Glutamatergic neuron (in vitro differentiated cells): ENCODE data around the gene TBL1XR1. TPM values are rescaled to one million over a fixed set of nuclear protein-coding genes. Genes with fewer than 3 reads are reported as not detected.

ENCODE experiments used
- DNase-seq: peaks from one replicate; pipeline ENCODE4 v3.0.0; 2022
- H3K27ac Mint-ChIP-seq: one replicate; pipeline ENCODE4 v1.8.0; 2020; ENCODE audit warnings: mild to moderate bottlenecking, mixed read lengths, inconsistent platforms; ENCODE audit not compliant: unreplicated experiment
- H3K27me3 Mint-ChIP-seq: one replicate; pipeline ENCODE4 v1.8.0; 2020; ENCODE audit warnings: mild to moderate bottlenecking, moderate library complexity, mixed read lengths, inconsistent platforms; ENCODE audit not compliant: unreplicated experiment
- H3K36me3 Mint-ChIP-seq: one replicate; pipeline ENCODE4 v1.8.0; 2020; ENCODE audit warnings: mild to moderate bottlenecking, mixed read lengths, inconsistent platforms; ENCODE audit not compliant: unreplicated experiment
- H3K4me1 Mint-ChIP-seq: one replicate; pipeline ENCODE4 v1.8.0; 2020; ENCODE audit warnings: mild to moderate bottlenecking, low read depth, mixed read lengths, inconsistent platforms; ENCODE audit not compliant: unreplicated experiment
- H3K4me3 Mint-ChIP-seq: one replicate; pipeline ENCODE4 v1.8.0; 2020; ENCODE audit warnings: mild to moderate bottlenecking, mixed read lengths, inconsistent platforms; ENCODE audit not compliant: unreplicated experiment
- H3K9me3 Mint-ChIP-seq: one replicate; pipeline ENCODE4 v1.8.0; 2020; ENCODE audit warnings: mild to moderate bottlenecking, moderate library complexity, mixed read lengths, inconsistent platforms; ENCODE audit not compliant: unreplicated experiment
- CTCF ChIP-seq: fragments of 200-600 bp; sonication (generic); IDR thresholded peaks from one replicate; pipeline ENCODE4 v1.5.0; 2021; ENCODE audit not compliant: partially characterized antibody, unreplicated experiment
- total RNA-seq: library from RNA; stranded (reverse); fragmentation: NEBNext Ultra II Directional; extraction: Animal tissue kit (Norgen Biotek cat#: 25700); gene quantifications from one replicate; pipeline ENCODE4 v1.2.1, GENCODE V29; 2021; ENCODE audit not compliant: unreplicated experiment

The TBL1XR1 gene
- total RNA-seq, 1 donor from 2014 or later, result 101 TPM

DNA sequence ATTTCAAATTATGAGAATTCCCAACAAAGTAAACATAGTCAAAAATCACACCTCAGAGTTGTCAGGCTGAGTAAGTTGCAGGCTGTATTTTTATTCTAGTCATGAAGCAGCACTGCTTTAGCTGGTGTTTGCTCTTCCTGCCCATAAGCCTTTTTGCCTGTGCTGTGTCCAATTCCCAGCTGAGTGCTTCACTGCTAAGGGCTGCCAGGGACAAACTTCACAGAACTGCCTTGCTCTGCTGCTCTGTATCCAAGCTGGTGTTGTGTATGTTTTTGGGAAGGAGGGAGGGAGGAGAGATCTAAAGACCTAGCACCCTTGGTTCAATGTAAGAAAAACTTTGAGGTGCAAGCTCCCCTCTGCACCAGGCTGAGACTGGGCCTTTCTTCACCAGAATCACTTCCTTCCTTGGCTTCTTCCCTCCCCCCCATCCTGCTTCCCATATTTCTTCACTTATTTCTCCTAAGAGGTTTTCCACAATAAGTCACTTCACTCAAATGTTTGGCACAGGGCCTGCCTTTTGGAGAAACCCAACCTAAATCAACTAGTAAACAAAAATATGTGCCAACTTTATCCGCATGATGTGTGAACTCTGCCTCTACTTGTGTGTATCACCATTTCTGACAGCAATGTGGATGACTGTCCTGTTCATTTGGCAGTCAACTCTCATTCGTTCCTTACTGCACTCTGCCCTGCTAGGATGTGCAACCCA lies 156.1 kb downstream of the TBL1XR1 start:
- Mint-ChIP-seq H3K4me3 (no peak overlapping the region), H3K9me3 (no peaks in the 10 kb centered on the region), H3K36me3 (peaks cover 9% of the 10 kb centered on the region), H3K4me1 (peaks cover 7% of the 10 kb centered on the region), H3K27me3 (no peaks in the 10 kb centered on the region), H3K27ac (no peak overlapping the region)
- DNase-seq, result no peak
- no peak for TF ChIP-seq CTCF

DNA sequence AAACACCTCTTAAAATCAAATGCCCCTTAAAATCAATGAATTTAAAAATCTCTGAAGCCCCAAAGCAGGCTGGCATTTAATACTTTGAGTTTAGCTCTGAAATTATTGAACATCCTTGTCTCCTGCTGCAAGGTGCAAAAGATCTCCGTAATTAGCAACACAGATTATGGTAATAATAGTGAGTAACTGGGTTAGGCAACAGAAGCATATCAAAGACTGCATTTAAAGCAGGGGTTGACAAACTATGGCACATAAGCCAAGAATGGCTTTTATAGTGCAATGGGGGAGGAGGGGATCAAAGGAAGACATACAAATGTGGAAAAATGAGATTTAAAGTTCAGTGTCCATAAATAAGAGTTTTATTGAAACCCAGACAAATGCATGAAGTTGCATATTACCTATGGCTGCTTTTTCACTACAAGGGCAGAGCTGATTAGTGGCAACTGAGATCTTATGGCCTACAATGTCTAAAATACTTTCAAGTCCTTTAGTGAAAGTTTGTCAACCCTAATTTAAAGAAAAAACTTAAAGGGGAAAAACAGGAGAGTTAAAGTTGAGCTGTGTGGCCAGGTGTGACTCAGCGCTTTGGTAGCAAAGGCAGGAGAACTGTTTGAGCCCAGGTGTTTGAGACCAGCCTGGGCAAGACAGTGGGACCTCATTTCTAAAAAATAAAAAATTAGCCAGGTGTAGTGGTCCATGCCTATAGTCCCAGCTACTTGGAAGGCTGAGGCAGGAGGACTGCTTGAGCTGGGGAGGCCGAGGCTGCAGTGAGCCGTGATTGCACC lies 157.6 kb downstream of the TBL1XR1 start:
- Mint-ChIP-seq H3K36me3 (peaks cover 9% of the 10 kb centered on the region), H3K27ac (no peak overlapping the region), H3K27me3 (peaks cover 2% of the 10 kb centered on the region), H3K4me3 (no peak overlapping the region), H3K4me1 (peaks cover 11% of the 10 kb centered on the region), H3K9me3 (peaks cover 2% of the 10 kb centered on the region)
- DNase-seq, result no peak
- no peak for TF ChIP-seq CTCF

DNA sequence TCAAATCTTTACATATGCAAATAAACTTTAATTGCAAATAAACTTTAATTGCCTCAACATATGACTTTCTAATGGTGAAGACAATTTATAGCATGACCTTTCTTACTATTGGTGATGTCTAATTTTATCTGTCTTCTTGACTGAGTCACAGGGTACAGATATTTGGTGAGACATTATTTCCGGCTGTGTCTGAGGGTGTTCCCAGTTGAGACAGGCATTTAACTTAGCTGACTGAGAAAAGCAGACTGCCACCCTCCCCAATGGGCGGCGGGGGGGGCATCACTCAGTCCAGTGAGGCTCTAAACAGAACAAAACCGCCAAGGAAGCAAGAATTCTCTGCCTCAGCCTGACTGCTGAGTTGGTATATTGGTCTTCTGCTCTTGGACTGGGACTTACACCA lies 160.0 kb downstream of the TBL1XR1 start:
- peaks cover 11% of the 10 kb centered on the region for H3K4me1 Mint-ChIP-seq
- TF ChIP-seq CTCF, result no peak
- peaks cover 3% of the 10 kb centered on the region for H3K9me3 Mint-ChIP-seq
- no peak overlapping the region for H3K4me3 Mint-ChIP-seq
- DNase-seq, result no peak
- H3K27me3 Mint-ChIP-seq, result peaks cover 2% of the 10 kb centered on the region
- no peak overlapping the region for H3K27ac Mint-ChIP-seq
- peaks cover 4% of the 10 kb centered on the region for H3K36me3 Mint-ChIP-seq

GRCh38 chr3:177035676-177036075 lies 161.6 kb downstream of the TBL1XR1 start:
- H3K4me3 Mint-ChIP-seq, result no peak overlapping the region
- no peak overlapping the region for H3K27ac Mint-ChIP-seq
- no peak for DNase-seq
- H3K27me3 Mint-ChIP-seq, result peaks cover 2% of the 10 kb centered on the region
- no peak for TF ChIP-seq CTCF
- H3K4me1 Mint-ChIP-seq, result peaks cover 5% of the 10 kb centered on the region
- peaks cover 4% of the 10 kb centered on the region for H3K36me3 Mint-ChIP-seq
- peaks cover 3% of the 10 kb centered on the region for H3K9me3 Mint-ChIP-seq
